Myocyte (in vitro differentiated cells): ENCODE data around the gene ALG14. TPM values are rescaled to one million over a fixed set of nuclear protein-coding genes. Genes with fewer than 3 reads are reported as not detected.
"Not testable (repeated sequence)": the region's sequence is repeated elsewhere in the genome, so short reads cannot be mapped to it uniquely, and the experiment has no call there.

ENCODE experiments used
- DNase-seq: peaks from one replicate; pipeline ENCODE4 v3.0.0-alpha.2; 2012; ENCODE audit warnings: low read depth
- total RNA-seq: library from RNA; depleted of rRNA; stranded (reverse); fragments of >200 nt; gene quantifications from 2 replicates; pipeline ENCODE4 v1.2.3, GENCODE V29; 2014

The ALG14 gene
- total RNA-seq, 1 donor from 2014 or later = 0.88 TPM

- no peak for DNase-seq
Observed at GRCh38 chr1:95088303-95088702, 15.6 kb upstream of the ALG14 start.

- peak; percentile 92 for DNase-seq
Observed at GRCh38 chr1:95086949-95087533, 14.3 kb upstream of the ALG14 start.

- DNase-seq = no peak
Observed at GRCh38 chr1:95085376-95085775, 12.6 kb upstream of the ALG14 start.

GRCh38 chr1:95084317-95085176 is 11.8 kb upstream of the ALG14 start:
- peak; percentile 57 for DNase-seq

- DNase-seq = no peak
Observed at GRCh38 chr1:95080879-95081278, 8.1 kb upstream of the ALG14 start.

- no peak for DNase-seq
Observed at GRCh38 chr1:95080446-95080845, 7.7 kb upstream of the ALG14 start.

GRCh38 chr1:95076034-95076433 is 3.3 kb upstream of the ALG14 start:
- no peak for DNase-seq

GRCh38 chr1:95073446-95073845 is 695 bp upstream of the ALG14 start:
- no peak for DNase-seq

GRCh38 chr1:95072117-95072516 is 634 bp downstream of the ALG14 start:
- DNase-seq = no peak

GRCh38 chr1:95071539-95071938 is 1.2 kb downstream of the ALG14 start:
- DNase-seq = no peak

GRCh38 chr1:95069710-95070093 is 3.0 kb downstream of the ALG14 start:
- DNase-seq = no peak

- no peak for DNase-seq
Observed at GRCh38 chr1:95068956-95069709, 3.6 kb downstream of the ALG14 start.

GRCh38 chr1:95067568-95067967 is 5.2 kb downstream of the ALG14 start:
- no peak for DNase-seq

GRCh38 chr1:95067062-95067461 is 5.7 kb downstream of the ALG14 start:
- DNase-seq = no peak

- DNase-seq = no peak
Observed at GRCh38 chr1:95061445-95062006, 11.2 kb downstream of the ALG14 start.

GRCh38 chr1:95058974-95059373 is 13.8 kb downstream of the ALG14 start:
- no peak for DNase-seq

GRCh38 chr1:95057351-95057750 is 15.4 kb downstream of the ALG14 start:
- DNase-seq = no peak

- DNase-seq = no peak
Observed at GRCh38 chr1:95049935-95050334, 22.8 kb downstream of the ALG14 start.

- DNase-seq = no peak
Observed at GRCh38 chr1:95048317-95048716, 24.4 kb downstream of the ALG14 start.

- DNase-seq = not testable (repeated sequence)
Observed at GRCh38 chr1:95047624-95048023, 25.1 kb downstream of the ALG14 start.

- no peak for DNase-seq
Observed at GRCh38 chr1:95046359-95046758, 26.4 kb downstream of the ALG14 start.
